ENCODE results near the gene APOL3.
"Not testable (repeated sequence)": the region's sequence is repeated elsewhere in the genome, so short reads cannot be mapped to it uniquely, and the experiment has no call there.

Gene APOL3

GRCh38 chr22:36160499-36160942 is at the start of gene APOL3:
APOL3 (minus strand) TSS chr22:36160755; CDS start chr22:36149055, 11,700 bp downstream.
- peak; percentile 36 to 47 for DNase-seq

- no peak for DNase-seq
These were observed 49.7 kb upstream of the APOL3 start for GRCh38 chr22:36210224-36210623.

GRCh38 chr22:36209488-36209908 is 48.9 kb upstream of the APOL3 start:
- DNase-seq, result not testable (repeated sequence)

- DNase-seq, result no peak
These were observed 48.4 kb upstream of the APOL3 start for GRCh38 chr22:36208914-36209313.

GRCh38 chr22:36208162-36208765 is 47.7 kb upstream of the APOL3 start:
- no peak for DNase-seq

GRCh38 chr22:36206255-36206654 is 45.7 kb upstream of the APOL3 start:
- no peak for DNase-seq

GRCh38 chr22:36205573-36205972 is 45.0 kb upstream of the APOL3 start:
- DNase-seq, result not testable (repeated sequence)

- no peak for DNase-seq
These were observed 44.1 kb upstream of the APOL3 start for GRCh38 chr22:36204632-36205015.

GRCh38 chr22:36204001-36204631 is 43.6 kb upstream of the APOL3 start:
- DNase-seq, result no peak

GRCh38 chr22:36203441-36203840 is 42.9 kb upstream of the APOL3 start:
- DNase-seq, result not testable (repeated sequence)

- not testable (repeated sequence) for DNase-seq
These were observed 42.4 kb upstream of the APOL3 start for GRCh38 chr22:36202906-36203305.

GRCh38 chr22:36201630-36202319 is 41.2 kb upstream of the APOL3 start, which contains the start of gene APOL4:
APOL4 (minus strand) TSS chr22:36201809; CDS start chr22:36201734, 75 bp downstream.
- DNase-seq, result no peak

- not testable (repeated sequence) for DNase-seq
These were observed 40.5 kb upstream of the APOL3 start for GRCh38 chr22:36201025-36201424.

GRCh38 chr22:36199001-36199551 is 38.5 kb upstream of the APOL3 start:
- DNase-seq, result no peak

- no peak for DNase-seq
These were observed 38.0 kb upstream of the APOL3 start for GRCh38 chr22:36198536-36198935.

GRCh38 chr22:36197514-36198146 is 37.1 kb upstream of the APOL3 start:
- no peak for DNase-seq

- DNase-seq, result no peak
These were observed 36.5 kb upstream of the APOL3 start for GRCh38 chr22:36197065-36197440.

- DNase-seq, result no peak
These were observed 35.9 kb upstream of the APOL3 start for GRCh38 chr22:36196254-36197064.

GRCh38 chr22:36194971-36195370 is 34.4 kb upstream of the APOL3 start:
- peak; percentile 27 to 29 for DNase-seq

GRCh38 chr22:36194385-36194784 is 33.8 kb upstream of the APOL3 start:
- no peak for DNase-seq

GRCh38 chr22:36193577-36193976 is 33.0 kb upstream of the APOL3 start:
- DNase-seq, result no peak

- no peak for DNase-seq
These were observed 32.6 kb upstream of the APOL3 start for GRCh38 chr22:36193171-36193570.

All from activated CD4-positive, alpha-beta T cell treated with anti-CD3 and anti-CD28 coated beads for 4 hours (primary cell).